Breast epithelium (tissue), 4 donors: Measurements from ENCODE around the gene SPTBN2. TPM values are rescaled to one million over a fixed set of nuclear protein-coding genes. Genes with fewer than 3 reads are reported as not detected.

ENCODE experiments used
- DNase-seq, 2 donors: peaks; one replicate each; pipeline ENCODE4 v3.0.0-alpha.2; 2019; ENCODE audit warnings: low spot score in 2 of 2
- H3K27ac ChIP-seq, 2 donors: fragments of 200-600 bp; sonication (generic) in 1 of 2; one replicate each; pipeline ENCODE4 v1.5.1; 2016 to 2019; ENCODE audit warnings: mild to moderate bottlenecking in 1 of 2
- H3K27me3 ChIP-seq, 2 donors: fragments of 200-600 bp; sonication (generic) in 1 of 2; one replicate each; pipeline versions ENCODE4 v1.5.1 to v1.6.0; 2017 to 2019; ENCODE audit warnings: control low read depth in 1 of 2, mild to moderate bottlenecking in 1 of 2
- H3K36me3 ChIP-seq: fragments of 200-600 bp; one replicate; pipeline ENCODE4 v1.5.1; 2019
- H3K4me1 ChIP-seq, 2 donors: fragments of 200-600 bp; sonication (generic); one replicate each; pipeline ENCODE4 v1.5.1; 2016 to 2019; ENCODE audit warnings: control low read depth in 1 of 2
- H3K4me3 ChIP-seq, 3 donors: fragments of 200-600 bp; sonication (generic); 1 replicate in 2 of 3; 2 replicates in 1 of 3; pipeline ENCODE4 v1.5.1; 2016 to 2019; ENCODE audit warnings: mild to moderate bottlenecking in 3 of 3, moderate library complexity in 2 of 3
- H3K9me3 ChIP-seq, 2 donors: fragments of 200-600 bp; sonication (generic) in 1 of 2; one replicate each; pipeline ENCODE4 v1.5.1; 2016 to 2019; ENCODE audit warnings: control low read depth in 1 of 2
- POLR2A ChIP-seq: fragments of 450-650 bp; IDR thresholded peaks from one replicate; pipeline ENCODE4 v1.6.1; 2016; ENCODE audit warnings: antibody characterized with exemption, mild to moderate bottlenecking, moderate library complexity
- POLR2AphosphoS5 ChIP-seq, 3 donors: sonication (generic); formaldehyde crosslinking; IDR thresholded peaks; one replicate each; pipeline ENCODE4 v1.6.1; 2017; ENCODE audit warnings: antibody characterized with exemption in 3 of 3
- intact Hi-C: fragments of 100-400 bp; cut with DNase I; formaldehyde crosslinking; loops from one replicate; pipeline ENCODE4 v1.15.1; 2023; ENCODE audit warnings: low total_unique reads
- total RNA-seq, 3 donors: library from RNA; depleted of rRNA; stranded (reverse); fragments of >200 nt; gene quantifications; one replicate each; pipeline ENCODE4 v1.1.0, GENCODE V29; 2016
- TF ChIP-seq, protein P1 (sequence below), 3 donors: fragments of 450-650 bp; IDR thresholded peaks; one replicate each; pipeline ENCODE4 v1.5.1; 2016 to 2017; ENCODE audit warnings: antibody characterized with exemption in 3 of 3, mild to moderate bottlenecking in 3 of 3, moderate library complexity in 3 of 3

Gene SPTBN2
- total RNA-seq, 3 donors from 2014 or later, result 1.1 to 28.7 (median 27.2) TPM

DNA sequence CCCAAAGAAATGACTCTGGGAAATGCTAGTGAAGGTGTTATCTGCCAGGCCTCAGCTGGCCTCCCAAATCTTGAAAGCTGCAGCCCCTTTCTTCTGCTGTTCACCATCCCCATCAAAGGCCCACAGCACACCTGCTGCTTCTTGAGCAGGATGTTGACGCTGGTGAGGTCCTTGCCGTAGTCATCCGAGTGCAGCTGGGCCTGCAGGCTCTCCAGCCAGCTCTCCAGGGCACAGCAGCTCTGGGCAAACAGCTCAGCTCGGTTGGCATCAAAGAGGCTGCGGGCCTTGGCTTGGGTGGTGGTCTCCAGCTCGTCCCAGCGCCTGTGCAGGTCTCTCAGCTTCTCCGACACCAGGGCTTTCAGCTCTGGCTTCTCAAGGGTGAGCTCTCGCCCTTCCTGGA lies 32.9 kb downstream of the SPTBN2 start:
- Histone ChIP-seq H3K27ac (no peak overlapping the region), H3K4me1 (no peaks in the 10 kb centered on the region), H3K36me3 (no peaks in the 10 kb centered on the region), H3K4me3 (no peak overlapping the region), H3K9me3 (no peaks in the 10 kb centered on the region), H3K27me3 (no peaks in the 10 kb centered on the region)
- no peak for DNase-seq
- TF ChIP-seq, protein P1, sequence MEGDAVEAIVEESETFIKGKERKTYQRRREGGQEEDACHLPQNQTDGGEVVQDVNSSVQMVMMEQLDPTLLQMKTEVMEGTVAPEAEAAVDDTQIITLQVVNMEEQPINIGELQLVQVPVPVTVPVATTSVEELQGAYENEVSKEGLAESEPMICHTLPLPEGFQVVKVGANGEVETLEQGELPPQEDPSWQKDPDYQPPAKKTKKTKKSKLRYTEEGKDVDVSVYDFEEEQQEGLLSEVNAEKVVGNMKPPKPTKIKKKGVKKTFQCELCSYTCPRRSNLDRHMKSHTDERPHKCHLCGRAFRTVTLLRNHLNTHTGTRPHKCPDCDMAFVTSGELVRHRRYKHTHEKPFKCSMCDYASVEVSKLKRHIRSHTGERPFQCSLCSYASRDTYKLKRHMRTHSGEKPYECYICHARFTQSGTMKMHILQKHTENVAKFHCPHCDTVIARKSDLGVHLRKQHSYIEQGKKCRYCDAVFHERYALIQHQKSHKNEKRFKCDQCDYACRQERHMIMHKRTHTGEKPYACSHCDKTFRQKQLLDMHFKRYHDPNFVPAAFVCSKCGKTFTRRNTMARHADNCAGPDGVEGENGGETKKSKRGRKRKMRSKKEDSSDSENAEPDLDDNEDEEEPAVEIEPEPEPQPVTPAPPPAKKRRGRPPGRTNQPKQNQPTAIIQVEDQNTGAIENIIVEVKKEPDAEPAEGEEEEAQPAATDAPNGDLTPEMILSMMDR (IDR thresholded peaks at IDR 0.05), result no peak
- TF ChIP-seq POLR2A, result no peak
- intact Hi-C loops, result no loop called here

GRCh38 chr11:66694732-66695207 lies 34.2 kb downstream of the SPTBN2 start:
- TF ChIP-seq, protein P1 (IDR thresholded peaks at IDR 0.05), result peak; percentile 85 to 99 (median 92)
- TF ChIP-seq POLR2AphosphoS5 (IDR thresholded peaks at IDR 0.05), result peak in 2 of 3 donors; percentile 52 to 56
- no peak for TF ChIP-seq POLR2A
- intact Hi-C loops, result loop anchor here (5.0 kb wide), 2 partner anchors 133 to 1722 kb away; partner anchors contain the start of gene MAJIN
- no peaks in the 10 kb centered on the region for H3K27me3 ChIP-seq
- H3K4me1 ChIP-seq, result no peaks in the 10 kb centered on the region
- no peaks in the 10 kb centered on the region for H3K9me3 ChIP-seq
- H3K4me3 ChIP-seq, result no peak overlapping the region
- peak; percentile 90 to 93 for DNase-seq
- peak overlapping the region in 1 of 2 donors; percentile 43 for H3K27ac ChIP-seq
- H3K36me3 ChIP-seq, result no peaks in the 10 kb centered on the region

- Histone ChIP-seq H3K4me3 (no peak overlapping the region), H3K36me3 (no peaks in the 10 kb centered on the region), H3K4me1 (no peaks in the 10 kb centered on the region), H3K27me3 (no peaks in the 10 kb centered on the region), H3K9me3 (no peaks in the 10 kb centered on the region), H3K27ac (no peak overlapping the region)
- intact Hi-C loops, result loop anchor here (5.0 kb wide), 2 partner anchors 133 to 1722 kb away; partner anchors contain the start of gene MAJIN
- no peak for DNase-seq
- no peak for TF ChIP-seq POLR2A
- TF ChIP-seq, protein P1 (IDR thresholded peaks at IDR 0.05), result no peak
- TF ChIP-seq POLR2AphosphoS5 (IDR thresholded peaks at IDR 0.05), result no peak
These were observed 35.0 kb downstream of the SPTBN2 start for GRCh38 chr11:66694056-66694410.

- Histone ChIP-seq H3K27me3 (no peaks in the 10 kb centered on the region), H3K9me3 (no peaks in the 10 kb centered on the region), H3K4me1 (no peaks in the 10 kb centered on the region), H3K36me3 (no peaks in the 10 kb centered on the region), H3K27ac (no peak overlapping the region), H3K4me3 (no peak overlapping the region)
- DNase-seq, result no peak
- intact Hi-C loops, result loop anchor here (5.0 kb wide), 2 partner anchors 134 to 1721 kb away; partner anchors contain the start of gene MAJIN
- TF ChIP-seq, protein P1 (IDR thresholded peaks at IDR 0.05), result no peak
- TF ChIP-seq POLR2A, result no peak
- no peak for TF ChIP-seq POLR2AphosphoS5 (IDR thresholded peaks at IDR 0.05)
These were observed 35.5 kb downstream of the SPTBN2 start for GRCh38 chr11:66693356-66694055.

DNA sequence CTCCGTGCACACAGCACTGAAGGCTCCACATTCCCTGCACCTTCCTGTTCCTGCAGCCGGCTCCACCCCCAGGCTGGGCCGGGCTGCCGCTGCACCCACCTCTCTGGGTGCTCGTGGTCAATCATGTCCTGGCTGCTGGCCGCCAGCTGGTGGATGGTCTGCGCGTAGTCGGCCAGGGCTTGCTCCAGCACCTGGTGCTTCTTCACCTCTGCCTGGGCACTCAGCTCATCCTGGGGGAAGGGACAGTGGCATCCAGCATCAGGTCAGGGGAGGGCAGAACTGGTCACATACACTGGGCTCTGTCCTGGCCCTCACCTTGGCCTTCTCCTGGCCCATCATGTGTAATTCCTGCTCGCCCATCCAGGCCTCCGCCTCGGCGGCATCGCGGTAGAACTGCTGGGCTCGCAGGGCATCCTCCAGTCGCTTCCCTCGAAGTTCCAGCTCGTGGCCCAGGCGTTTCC lies 36.1 kb downstream of the SPTBN2 start:
- intact Hi-C loops, result loop anchor here (5.0 kb wide), 2 partner anchors 134 to 1721 kb away; partner anchors contain the start of gene MAJIN

More for the DNA sequence above, 36.1 kb downstream of the SPTBN2 start:
- no peaks in the 10 kb centered on the region for H3K9me3 ChIP-seq
- no peaks in the 10 kb centered on the region for H3K36me3 ChIP-seq
- H3K4me3 ChIP-seq, result no peak overlapping the region
- TF ChIP-seq, protein P1 (IDR thresholded peaks at IDR 0.05), result no peak
- TF ChIP-seq POLR2AphosphoS5 (IDR thresholded peaks at IDR 0.05) (no peak), POLR2A (no peak)
- no peak for DNase-seq
- H3K27me3 ChIP-seq, result no peaks in the 10 kb centered on the region
- no peaks in the 10 kb centered on the region for H3K4me1 ChIP-seq
- no peak overlapping the region for H3K27ac ChIP-seq
